Measurements from ENCODE around the gene PTPRO. TPM values are rescaled to one million over a fixed set of nuclear protein-coding genes. Genes with fewer than 3 reads are reported as not detected.

PTPRO gene
- total RNA-seq, 1 experiment from 2014 or later = not detected

DNA sequence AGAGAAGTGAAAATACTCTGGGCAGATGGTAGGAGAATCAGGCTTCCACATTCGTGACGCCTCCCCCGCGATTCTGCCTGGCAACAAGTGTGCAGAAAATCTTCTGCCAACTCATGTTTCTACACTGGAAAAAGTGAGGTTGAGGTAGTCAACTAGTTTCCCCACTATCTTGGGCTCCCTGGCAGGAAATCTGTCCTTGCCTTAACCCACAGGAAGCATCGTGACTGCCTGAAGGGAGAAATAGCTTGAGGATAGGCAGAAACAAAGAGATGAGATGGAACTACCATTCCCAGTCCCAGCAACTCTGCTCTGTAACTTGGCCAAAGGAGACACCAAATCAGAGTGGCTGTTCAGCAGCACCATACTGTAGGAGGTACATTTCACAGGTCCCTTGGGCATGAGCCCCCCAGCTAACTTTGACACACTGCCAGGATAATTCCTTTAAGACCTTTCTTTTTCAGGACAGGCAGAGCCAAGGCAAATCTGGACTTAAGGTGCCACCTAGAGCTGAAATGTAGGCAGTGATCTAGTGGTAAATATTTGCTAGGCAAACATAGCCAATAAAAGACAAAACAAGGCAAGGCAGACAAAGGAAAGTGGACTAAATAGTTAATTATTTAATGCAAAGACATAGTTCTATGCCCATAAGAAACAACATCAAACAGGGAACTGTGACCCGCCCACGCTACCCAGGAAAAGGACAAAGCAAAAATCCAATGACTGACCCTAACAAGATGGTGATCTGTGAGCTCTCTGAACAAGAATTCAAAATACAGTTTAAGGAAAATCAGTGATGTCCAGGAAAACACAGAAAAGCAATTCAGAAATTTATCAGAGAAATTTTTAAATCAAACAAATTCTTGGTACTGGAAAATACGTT, 205.1 kb downstream of the PTPRO start:
- peak; percentile 19 for DNase-seq (ENCODE audit: low spot score)

DNA sequence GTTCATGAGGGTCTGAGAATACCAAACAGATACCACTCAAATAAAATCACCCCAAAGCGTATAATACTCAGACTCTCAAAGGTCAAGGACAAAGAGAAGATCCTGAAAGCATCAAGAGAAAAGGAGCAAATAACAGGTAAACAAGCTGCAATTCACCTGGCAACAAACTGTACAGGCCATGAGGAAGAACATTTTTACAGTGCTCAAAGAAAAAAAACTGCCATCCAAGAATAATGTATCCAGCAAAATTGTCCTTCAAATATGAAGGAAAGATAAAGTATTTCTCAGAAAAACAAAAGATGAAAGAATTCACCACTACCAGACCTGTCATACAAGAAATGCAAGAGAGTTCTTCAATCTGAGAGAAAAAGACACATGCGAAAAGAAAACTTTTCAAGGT, 206.4 kb downstream of the PTPRO start:
- no peak for DNase-seq (ENCODE audit: low spot score)

DNA sequence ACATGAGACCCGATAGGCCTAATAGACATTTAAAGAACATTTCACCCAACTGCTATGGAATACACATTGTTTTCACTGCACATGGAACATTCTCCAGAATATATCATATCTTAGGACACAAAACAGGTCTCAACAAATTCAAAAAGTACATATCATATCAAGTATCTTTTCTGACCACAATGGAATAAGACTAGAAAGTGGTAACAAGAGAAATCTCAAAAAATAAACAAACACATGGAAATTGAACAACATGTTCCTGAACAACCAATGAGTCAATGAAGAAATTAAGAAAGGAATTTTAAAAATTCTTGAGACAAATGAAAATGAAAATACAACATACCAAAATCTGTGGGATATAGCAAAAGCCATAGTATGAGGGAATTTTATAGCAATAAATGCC, 208.1 kb downstream of the PTPRO start:
- DNase-seq (ENCODE audit: low spot score) = no peak

DNA sequence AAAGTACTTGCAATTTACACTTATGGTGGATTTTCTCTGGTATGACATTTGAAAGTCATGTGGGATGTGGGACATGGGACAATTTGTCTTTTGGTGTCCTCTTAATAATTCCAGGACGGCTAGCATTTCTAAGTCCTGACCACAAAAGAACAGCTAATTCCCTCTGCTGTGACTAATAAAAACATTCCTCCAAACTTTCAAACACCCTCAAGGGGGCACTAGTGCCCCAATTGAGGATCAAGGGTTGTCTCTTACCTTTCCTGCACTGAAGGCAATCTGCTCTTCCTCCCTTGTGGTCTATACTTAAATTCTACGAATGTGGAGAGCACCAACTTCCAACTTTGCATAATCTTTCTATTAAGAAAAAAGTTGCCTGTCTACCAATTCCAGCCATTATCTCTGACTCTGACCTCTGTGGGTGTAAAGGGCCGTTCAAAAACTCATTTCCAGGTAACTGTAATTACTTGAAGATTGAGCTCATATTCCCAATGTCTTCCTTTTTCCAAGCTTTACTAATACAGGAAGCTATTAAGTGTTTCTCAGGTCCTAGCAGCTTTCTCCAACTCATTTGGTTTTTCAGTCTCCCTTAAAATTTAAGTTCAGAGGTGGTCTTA, 210.2 kb downstream of the PTPRO start:
- peak; percentile 69 for DNase-seq (ENCODE audit: low spot score)

DNA sequence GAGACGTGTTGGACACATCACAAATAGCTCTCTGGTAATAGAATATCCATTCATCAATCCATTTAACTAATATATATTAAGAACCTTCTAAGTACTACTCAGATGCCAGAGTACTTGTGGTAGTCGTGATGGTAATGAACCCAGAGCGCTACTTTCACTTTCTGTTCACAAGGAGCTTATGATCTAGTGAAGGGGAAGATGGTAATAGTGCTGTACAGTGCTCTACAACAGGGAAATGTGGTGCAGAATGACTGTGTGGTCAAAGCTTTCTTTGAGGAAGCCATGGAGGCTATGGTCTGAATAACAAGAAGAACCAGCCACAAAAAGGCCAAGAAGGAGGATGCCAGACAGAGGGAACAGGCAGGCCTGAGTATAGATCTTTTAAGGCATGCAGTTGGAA, 212.0 kb downstream of the PTPRO start:
- no peak for DNase-seq (ENCODE audit: low spot score)

DNA sequence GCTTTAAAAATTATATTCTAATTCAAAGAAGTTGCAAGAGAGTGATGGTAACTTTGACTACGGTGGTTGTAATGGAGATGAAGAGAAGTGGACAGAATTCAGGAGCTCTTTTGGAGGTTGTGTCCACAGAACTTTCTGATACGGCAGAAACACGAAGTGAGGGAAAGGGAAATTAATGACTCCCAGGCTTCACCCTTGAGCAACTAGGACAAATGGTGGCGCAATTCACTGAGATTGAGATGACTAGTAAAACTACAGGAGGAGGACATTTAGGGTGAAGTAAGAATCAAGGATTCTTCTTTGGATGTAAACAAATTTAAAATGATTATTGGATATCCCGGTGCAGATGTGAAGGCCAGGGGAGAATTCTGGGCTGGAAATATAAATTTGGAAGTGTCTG, 212.6 kb downstream of the PTPRO start:
- no peak for DNase-seq (ENCODE audit: low spot score)

DNA sequence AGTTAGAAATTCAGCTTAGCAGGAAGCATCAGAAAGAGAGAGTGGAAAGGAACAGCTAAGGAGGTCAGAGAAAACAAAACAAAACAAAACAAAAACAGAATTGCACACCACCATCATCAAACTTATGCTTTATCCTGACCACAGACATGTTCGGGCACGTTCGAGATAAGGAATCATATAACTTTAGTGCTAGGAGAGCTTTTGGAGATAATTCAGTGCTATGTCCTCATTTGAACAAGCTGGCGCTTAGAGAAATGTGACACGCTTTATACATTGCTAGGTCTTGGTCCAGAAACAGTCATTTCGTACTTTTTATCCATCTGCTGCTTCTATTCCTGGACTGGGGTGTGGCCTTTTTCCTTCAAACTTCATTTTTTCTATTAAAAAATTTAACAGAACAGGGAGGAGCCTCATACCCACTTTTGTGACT, 213.1 kb downstream of the PTPRO start:
- DNase-seq (ENCODE audit: low spot score) = no peak

DNA sequence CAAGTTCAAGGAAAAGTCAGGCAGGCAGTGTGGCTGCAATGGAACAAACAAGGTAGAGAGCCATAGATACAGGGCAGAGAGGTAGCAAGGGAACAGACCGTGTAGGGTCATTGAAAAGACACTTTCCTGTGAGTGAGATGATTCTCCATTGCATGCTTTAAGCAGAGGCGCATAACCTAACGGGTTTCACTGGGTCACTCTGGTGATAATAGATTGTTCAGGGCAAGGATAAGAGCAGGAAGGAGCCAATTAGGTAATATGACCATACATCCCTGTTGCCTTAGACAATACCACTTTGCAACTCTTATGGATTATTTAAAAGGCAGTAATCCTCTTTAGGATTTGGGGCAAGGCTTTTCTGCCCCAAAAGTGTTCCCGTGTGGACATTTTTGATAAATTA, 214.1 kb downstream of the PTPRO start:
- no peak for DNase-seq (ENCODE audit: low spot score)

DNA sequence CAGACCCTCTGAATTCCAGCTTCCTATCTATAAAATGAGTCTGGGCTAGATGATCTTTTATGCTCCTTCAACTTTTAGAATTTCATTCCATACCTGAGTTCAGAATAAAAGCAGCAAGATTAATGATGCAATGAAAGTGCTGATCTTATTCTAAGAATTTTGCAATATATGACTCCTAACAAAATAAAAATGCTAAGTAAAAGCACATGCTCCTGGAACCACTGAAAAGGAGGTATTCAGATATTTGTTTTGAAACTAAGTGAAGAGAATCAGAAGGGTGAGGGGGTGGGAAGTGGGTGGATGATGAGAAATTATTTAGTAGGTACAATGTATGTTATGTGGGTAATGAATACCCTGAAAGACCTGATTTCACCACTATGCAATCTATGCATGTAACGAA, 216.6 kb downstream of the PTPRO start:
- DNase-seq (ENCODE audit: low spot score) = no peak

DNA sequence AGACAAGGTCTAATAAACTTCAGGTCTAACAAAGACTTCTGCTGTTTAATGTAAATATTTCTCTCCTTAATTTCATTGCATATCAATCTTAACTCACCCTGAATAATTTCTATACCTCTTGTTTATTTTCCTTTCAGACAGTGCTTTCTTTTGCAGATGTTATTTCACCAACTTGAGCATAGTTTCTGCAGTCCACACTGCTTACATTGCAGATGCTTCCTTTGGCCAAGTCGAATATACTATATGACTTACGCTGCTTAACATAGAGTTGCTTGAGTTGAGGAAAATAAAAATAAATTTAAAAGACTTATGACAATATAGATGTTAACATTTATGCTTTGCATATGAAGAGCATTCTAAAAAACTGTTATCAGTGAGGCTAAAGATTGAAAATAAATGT, 217.7 kb downstream of the PTPRO start:
- DNase-seq (ENCODE audit: low spot score) = no peak

DNA sequence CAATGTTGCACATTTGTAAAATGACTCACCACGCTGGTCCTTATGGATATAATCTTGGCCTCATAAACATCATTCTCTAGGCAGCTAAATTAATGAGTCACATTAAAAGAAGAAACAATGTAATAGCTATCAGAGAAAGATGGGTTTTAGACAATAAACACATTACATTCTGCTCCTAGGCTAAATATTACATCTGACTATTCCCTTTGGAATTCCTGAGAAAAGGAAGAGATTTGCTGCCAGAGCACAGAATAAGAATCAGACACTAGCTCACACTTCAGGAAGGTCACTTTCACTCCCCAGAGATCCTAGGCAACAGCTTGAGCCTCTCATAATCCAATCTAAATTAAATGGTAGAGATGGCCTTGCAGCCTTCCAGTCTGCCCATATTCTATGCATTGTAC, 218.2 kb downstream of the PTPRO start:
- peak; percentile 48 for DNase-seq (ENCODE audit: low spot score)

DNA sequence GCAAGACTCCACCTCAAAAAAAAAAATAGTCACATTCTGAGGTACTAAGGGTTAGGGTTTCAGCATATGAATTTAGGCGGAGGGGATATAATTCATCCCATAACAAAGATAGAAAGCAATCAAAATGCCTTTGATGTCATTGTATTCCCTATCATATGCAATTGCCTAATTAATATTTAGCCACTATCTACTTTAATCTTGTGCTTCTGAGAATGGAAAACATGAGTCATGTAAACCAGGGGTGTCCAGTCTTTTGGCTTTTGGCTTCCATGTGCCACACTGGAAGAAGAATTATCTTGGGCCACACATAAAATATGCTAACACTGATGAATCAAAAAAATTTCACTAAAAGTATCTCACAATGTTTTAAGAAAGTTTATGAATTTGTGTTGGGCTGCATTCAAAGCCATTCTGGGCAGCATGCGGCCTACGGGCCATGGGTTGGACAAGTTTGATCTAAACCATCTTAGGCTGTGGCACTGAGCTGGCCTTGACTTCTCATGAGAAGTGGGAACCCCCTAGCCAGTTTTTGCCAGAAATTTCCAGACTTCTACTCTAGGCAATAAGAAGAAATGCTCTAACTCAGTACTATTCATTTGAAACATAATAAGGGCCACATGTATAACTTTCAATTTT, 219.8 kb downstream of the PTPRO start:
- DNase-seq (ENCODE audit: low spot score) = no peak

DNA sequence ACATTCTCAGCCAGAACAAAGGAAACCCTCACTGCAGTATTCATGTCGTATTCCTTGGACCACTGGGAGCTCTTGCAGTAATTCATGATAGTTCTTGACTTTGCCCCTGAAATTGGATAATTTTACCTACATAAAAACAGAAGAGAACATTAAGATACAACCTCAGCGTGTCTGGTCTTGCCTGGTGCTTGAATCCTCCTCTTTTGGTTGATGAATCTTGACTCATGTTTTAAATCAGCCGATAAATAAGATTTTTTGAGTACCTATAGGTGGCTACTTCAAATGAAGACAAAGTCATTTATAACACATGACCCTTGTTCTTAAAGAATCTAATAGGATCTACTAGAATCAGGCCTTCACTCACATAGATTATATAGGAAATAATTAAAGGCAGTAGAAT, 221.0 kb downstream of the PTPRO start:
- DNase-seq (ENCODE audit: low spot score) = no peak

DNA sequence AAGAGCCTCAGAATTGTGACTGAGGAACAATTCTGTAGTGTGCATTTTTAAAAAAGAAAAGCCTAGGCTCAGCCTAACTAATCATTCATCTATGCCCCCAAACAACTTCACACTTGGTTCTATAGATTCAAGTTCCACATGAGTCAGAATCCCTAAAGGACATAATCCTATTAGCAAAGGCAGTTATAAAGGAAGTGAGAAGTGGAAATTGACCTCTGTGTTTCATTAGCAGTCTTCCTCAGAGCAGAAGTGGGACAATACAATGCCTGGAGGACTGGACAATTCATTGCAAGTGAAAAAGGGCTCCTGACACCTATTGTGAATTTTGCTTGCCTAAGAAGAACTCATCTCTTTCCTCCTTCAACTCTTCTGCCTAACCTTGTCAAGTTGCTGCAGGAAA, 222.3 kb downstream of the PTPRO start:
- no peak for DNase-seq (ENCODE audit: low spot score)

DNA sequence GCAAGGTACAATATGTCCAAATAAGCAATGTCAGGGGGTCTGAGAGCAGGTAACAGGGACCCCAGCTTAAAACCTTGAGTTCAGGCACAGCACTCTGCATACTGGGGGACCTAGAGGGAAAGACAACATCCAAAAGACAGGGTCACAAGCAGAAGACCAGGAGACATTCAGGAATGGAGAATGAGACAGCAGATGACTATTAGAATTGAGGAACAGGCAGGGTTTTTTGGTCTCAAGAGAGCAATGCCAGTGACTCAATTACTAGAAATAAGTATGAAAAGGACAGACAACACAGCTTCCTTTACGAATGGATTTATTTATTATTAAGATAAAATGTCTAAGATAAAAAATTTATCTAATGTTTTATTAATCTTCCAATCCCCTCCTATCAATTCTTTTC, 223.0 kb downstream of the PTPRO start:
- no peak for DNase-seq (ENCODE audit: low spot score)

DNA sequence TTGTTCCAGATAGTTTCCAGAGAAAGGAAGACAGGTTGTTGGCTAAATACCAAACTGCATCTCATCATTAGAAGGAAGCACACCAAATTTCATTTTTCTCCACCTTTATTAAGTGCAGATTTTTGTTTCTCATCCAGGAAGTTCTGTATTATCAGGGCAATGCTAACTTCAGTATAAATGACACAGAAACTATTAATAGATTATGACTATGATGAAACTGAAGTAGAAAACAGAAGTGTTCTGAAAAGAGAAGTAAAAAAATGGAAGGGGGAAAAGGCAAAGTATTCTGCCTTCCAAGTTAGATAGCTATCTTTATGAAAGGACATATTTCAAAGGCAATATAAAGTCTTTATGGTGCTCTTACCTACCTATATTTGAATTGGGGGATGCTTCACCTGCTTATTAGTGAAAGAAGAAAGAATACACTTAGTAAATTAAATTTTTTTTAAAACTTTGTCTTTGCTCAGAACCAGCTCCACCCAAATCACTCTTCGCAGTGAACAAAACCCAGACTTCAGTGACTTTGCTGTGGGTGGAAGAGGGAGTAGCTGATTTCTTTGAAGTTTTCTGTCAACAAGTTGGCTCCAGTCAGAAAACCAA, 223.9 kb downstream of the PTPRO start:
- no peak for DNase-seq (ENCODE audit: low spot score)

DNA sequence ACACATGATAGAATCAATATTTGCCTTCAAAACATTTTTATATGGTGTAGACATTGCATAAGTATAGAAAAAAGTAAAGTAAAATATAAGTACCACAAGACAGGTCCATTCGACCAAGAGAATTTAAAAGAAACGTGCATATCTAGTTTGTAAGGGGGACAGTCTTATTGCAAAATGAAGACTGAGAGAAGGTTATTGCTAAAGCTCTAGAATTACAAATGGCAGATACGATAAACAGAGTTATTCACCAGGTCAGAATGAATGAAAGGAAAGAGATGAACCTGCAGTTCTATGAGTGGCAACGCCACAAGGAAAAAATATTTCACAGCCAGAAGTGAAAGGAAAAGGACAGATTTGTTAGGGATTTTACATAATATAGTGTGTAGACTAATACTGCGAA, 224.8 kb downstream of the PTPRO start:
- DNase-seq (ENCODE audit: low spot score) = no peak

DNA sequence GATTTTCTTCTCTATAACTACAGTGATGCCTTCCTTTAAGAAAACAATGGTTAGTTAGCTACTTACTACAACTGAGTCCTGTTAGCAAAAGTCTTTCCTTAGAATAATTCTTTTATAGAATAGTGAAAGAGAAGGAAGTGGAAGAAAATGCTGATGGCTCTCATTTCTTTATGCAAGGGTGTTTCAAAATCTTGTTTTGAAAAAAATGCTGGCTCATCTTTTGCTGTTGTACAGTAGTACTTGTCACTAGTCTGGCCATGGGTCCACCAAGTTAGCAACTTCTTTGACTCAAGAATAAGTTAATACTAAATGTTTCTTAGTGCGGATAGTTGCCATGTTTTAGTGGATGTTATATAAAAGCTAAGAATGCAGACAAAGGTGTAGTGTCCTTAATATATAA, 225.4 kb downstream of the PTPRO start:
- no peak for DNase-seq (ENCODE audit: low spot score)

DNA sequence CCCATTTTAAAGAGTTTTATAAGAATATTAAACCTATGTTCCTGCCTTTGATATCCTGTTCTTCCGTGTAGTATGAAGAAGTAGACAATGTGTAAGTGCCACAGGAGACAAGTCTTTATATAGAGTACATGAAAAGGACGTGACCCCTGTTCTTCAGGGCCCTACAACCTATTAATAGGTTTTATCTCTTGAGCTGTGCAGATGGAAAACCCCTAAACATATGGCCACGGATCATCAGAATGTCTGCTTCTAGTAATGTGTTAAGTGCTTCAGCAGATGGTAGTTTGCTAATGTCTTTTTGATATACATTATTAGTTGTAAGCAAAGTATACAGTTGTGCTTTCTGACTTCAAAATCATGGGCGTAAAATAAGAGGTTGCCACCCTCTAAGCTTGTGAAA, 228.5 kb downstream of the PTPRO start:
- DNase-seq (ENCODE audit: low spot score) = no peak

DNA sequence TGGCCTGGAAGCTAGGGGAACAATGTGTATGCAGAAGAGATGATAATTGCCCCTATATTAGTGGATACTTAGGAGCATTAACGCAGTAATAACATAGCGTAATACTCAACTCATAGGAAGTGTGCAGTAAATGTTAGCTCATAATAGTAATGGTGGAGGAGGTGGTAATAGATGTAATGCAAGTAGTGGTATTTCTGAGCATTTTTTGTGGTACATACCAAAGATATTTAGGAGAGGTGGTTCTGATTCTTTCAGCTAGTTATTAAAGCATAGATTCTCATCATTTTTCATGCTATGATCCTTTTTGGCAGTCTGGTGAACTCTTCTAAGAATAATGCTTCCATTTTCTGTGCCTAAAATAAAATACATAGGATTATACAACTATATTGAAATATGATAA, 233.1 kb downstream of the PTPRO start:
- DNase-seq (ENCODE audit: low spot score) = no peak

DNA sequence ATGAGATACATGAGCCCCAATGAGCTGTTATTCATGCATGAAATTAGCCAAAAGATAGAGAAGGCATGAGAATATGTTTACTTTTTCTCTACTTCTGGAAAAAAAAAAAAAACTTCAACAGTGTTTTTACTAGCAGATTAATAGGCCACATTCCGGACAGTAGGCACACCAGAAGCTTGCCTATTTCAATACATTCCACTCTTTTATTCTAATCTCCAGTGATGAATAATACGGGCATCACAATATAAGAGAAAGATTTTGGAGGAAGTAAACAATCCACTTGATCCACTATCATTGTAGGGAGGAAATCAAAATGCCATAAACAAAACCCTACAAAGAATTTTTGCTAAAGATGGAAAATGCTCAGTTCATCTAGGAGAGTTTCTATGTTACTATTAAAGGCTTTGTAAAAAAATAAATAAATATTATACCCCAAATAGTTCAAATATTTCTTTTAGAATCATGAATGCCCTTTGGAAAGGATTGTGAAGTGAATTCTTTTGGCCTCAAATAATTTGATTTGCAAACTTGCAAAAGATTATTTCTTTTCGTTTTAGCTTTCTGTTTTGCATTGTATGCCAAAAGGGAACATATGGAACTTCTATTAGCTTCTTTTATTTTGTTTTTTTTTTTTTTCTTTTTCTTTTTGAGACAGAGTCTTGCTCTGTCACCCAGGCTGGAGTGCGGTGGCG, 234.2 kb downstream of the PTPRO start:
- no peak for DNase-seq (ENCODE audit: low spot score)

DNA sequence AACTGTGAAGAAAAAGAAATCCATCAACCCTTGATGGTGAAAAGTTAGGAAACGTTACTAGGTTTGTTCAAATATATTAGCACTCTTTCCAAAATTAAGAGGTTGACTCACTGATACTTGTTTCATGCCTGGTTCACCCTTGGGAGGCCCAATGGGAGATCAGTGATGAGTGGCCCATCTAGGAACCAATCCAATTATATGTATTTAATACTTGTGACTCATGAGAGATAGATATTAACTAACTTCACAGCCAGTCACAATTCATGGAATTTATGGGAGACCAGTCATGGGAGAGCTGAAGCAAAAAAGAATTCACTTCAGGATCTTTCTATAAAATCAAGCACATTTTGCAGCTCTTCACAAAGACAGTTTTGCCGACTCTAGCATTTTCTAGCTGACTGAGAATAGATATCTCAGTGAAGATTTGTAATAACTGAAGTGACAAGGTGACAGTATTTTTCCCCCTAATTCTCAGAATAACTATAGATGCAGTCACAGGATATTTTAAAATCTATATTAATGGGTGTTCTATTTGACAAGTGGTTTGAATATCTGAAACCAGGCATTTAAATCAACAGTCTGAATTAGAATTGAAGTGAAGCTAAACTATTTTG, 236.7 kb downstream of the PTPRO start:
- peak; percentile 13 for DNase-seq (ENCODE audit: low spot score)
